H9 (cell line): ENCODE results near the gene TBC1D24. TPM values are rescaled to one million over a fixed set of nuclear protein-coding genes. Genes with fewer than 3 reads are reported as not detected.

ENCODE experiments used
- DNase-seq: peaks from one replicate; pipeline ENCODE4 v3.0.0-alpha.2; 2017
- H2AFZ ChIP-seq: one replicate; pipeline ENCODE4 v1.6.1; 2013; ENCODE audit warnings: mild to moderate bottlenecking, low read length, control low read depth, moderate library complexity
- H2AK5ac ChIP-seq: 2 replicates; pipeline ENCODE4 v1.6.1; 2013; ENCODE audit warnings: low read length, control low read depth, mixed read lengths; ENCODE audit not compliant: insufficient read length
- H2BK120ac ChIP-seq: one replicate; pipeline ENCODE4 v1.6.1; 2013; ENCODE audit warnings: low read depth, mild to moderate bottlenecking, low read length, control low read depth, inconsistent platforms; ENCODE audit not compliant: poor library complexity, severe bottlenecking
- H2BK12ac ChIP-seq: 2 replicates; pipeline ENCODE4 v1.6.1; 2013; ENCODE audit warnings: low read length, control low read depth, mixed read lengths, low read depth; ENCODE audit not compliant: insufficient read length
- H2BK15ac ChIP-seq: 2 replicates; pipeline ENCODE4 v1.6.1; 2013; ENCODE audit warnings: low read depth, low read length, control low read depth
- H2BK20ac ChIP-seq: one replicate; pipeline ENCODE4 v1.6.1; 2013; ENCODE audit warnings: low read depth, mild to moderate bottlenecking, low read length, control low read depth, inconsistent platforms; ENCODE audit not compliant: poor library complexity, severe bottlenecking
- H2BK5ac ChIP-seq: 2 replicates; pipeline ENCODE4 v1.6.1; 2013; ENCODE audit warnings: low read length, control low read depth, mixed read lengths; ENCODE audit not compliant: insufficient read length
- H3K14ac ChIP-seq: 2 replicates; pipeline ENCODE4 v1.6.1; 2013; ENCODE audit warnings: low read length, control low read depth; ENCODE audit not compliant: insufficient read depth
- H3K18ac ChIP-seq: 2 replicates; pipeline ENCODE4 v1.6.1; 2013; ENCODE audit warnings: low read depth, mild to moderate bottlenecking, mixed read lengths, low read length, control low read depth; ENCODE audit not compliant: insufficient read length
- H3K23ac ChIP-seq: 2 replicates; pipeline ENCODE4 v1.6.1; 2013; ENCODE audit warnings: low read length, control low read depth, mixed read lengths, low read depth; ENCODE audit not compliant: insufficient read length
- H3K23me2 ChIP-seq: 2 replicates; pipeline ENCODE4 v1.6.1; 2013; ENCODE audit warnings: low read depth, mild to moderate bottlenecking, mixed read lengths, low read length, control low read depth; ENCODE audit not compliant: insufficient read length, poor library complexity, severe bottlenecking
- H3K27ac ChIP-seq: 2 replicates; pipeline ENCODE4 v1.5.1; 2013; ENCODE audit warnings: low read length, control low read depth, mixed read lengths, low read depth; ENCODE audit not compliant: insufficient read length
- H3K27me3 ChIP-seq: 2 replicates; pipeline ENCODE4 v1.6.1; 2013; ENCODE audit warnings: low read length, control low read depth, inconsistent platforms; ENCODE audit not compliant: insufficient read depth
- H3K4ac ChIP-seq: 2 replicates; pipeline ENCODE4 v1.6.1; 2013; ENCODE audit warnings: low read depth, mild to moderate bottlenecking, control low read depth, inconsistent platforms, low read length, moderate library complexity
- H3K4me1 ChIP-seq: 2 replicates; pipeline ENCODE4 v1.6.1; 2013; ENCODE audit warnings: low read length, control low read depth, inconsistent platforms; ENCODE audit not compliant: insufficient read depth
- H3K4me2 ChIP-seq: 2 replicates; pipeline ENCODE4 v1.6.1; 2013; ENCODE audit warnings: low read length, control low read depth, mixed read lengths; ENCODE audit not compliant: insufficient read length, insufficient read depth
- H3K56ac ChIP-seq: 2 replicates; pipeline ENCODE4 v1.6.1; 2013; ENCODE audit warnings: low read depth, mild to moderate bottlenecking, mixed read lengths, low read length, control low read depth; ENCODE audit not compliant: insufficient read length
- H3K79me1 ChIP-seq: 2 replicates; pipeline ENCODE4 v1.6.1; 2013; ENCODE audit warnings: low read depth, mild to moderate bottlenecking, moderate library complexity, low read length, control low read depth, inconsistent platforms; ENCODE audit not compliant: insufficient read depth, poor library complexity, severe bottlenecking
- H3K79me2 ChIP-seq: 2 replicates; pipeline ENCODE4 v1.6.1; 2013; ENCODE audit warnings: low read length, control low read depth, inconsistent platforms; ENCODE audit not compliant: insufficient read depth
- H3K9ac ChIP-seq: 2 replicates; pipeline ENCODE4 v1.6.1; 2013; ENCODE audit warnings: low read length, control low read depth, mixed read lengths; ENCODE audit not compliant: insufficient read length; ENCODE audit errors: extremely low read depth
- H3K9me3 ChIP-seq: one replicate; pipeline ENCODE4 v1.6.1; 2013; ENCODE audit warnings: low read depth, low read length, inconsistent platforms; ENCODE audit not compliant: control insufficient read depth
- H3T11ph ChIP-seq: one replicate; pipeline ENCODE4 v1.6.1; 2013; ENCODE audit warnings: mild to moderate bottlenecking, low read length, control low read depth, inconsistent platforms
- H4K20me1 ChIP-seq: one replicate; pipeline ENCODE4 v1.6.1; 2013; ENCODE audit not compliant: control insufficient read depth, insufficient read length, insufficient read depth
- H4K5ac ChIP-seq: 2 replicates; pipeline ENCODE4 v1.6.1; 2013; ENCODE audit warnings: low read depth, mild to moderate bottlenecking, mixed read lengths, low read length, control low read depth; ENCODE audit not compliant: insufficient read length
- H4K8ac ChIP-seq: replicated peaks from 2 replicates; pipeline ENCODE4 v1.6.1; 2013; ENCODE audit warnings: low read length, control low read depth, mixed read lengths, low read depth; ENCODE audit not compliant: insufficient read length
- H4K91ac ChIP-seq: 2 replicates; pipeline ENCODE4 v1.6.1; 2013; ENCODE audit warnings: low read depth, mild to moderate bottlenecking, moderate library complexity, mixed read lengths, low read length, control low read depth; ENCODE audit not compliant: insufficient read length
- H3K27ac Mint-ChIP-seq, 3 experiments: 2 replicates in 2 of 3; 3 replicates in 1 of 3; pipeline ENCODE4 v1.8.0; 2020 to 2021; ENCODE audit warnings: mixed read lengths in 3 of 3, mild to moderate bottlenecking in 1 of 3, moderate library complexity in 1 of 3
- H3K27me3 Mint-ChIP-seq: 2 replicates; pipeline ENCODE4 v1.8.0; 2021; ENCODE audit warnings: low read depth, mild to moderate bottlenecking, moderate library complexity, mixed read lengths
- H3K36me3 Mint-ChIP-seq, 3 experiments: 2 replicates in 2 of 3; 3 replicates in 1 of 3; pipeline ENCODE4 v1.8.0; 2020 to 2021; ENCODE audit warnings: low read depth in 3 of 3, mixed read lengths in 3 of 3; ENCODE audit not compliant: insufficient read depth in 1 of 3
- H3K4me1 Mint-ChIP-seq, 2 experiments: 2 replicates each; pipeline ENCODE4 v1.8.0; 2020; ENCODE audit warnings: mixed read lengths in 2 of 2
- H3K4me3 Mint-ChIP-seq, 2 experiments: 2 replicates in 1 of 2; 3 replicates in 1 of 2; pipeline ENCODE4 v1.8.0; 2020 to 2021; ENCODE audit warnings: mild to moderate bottlenecking in 2 of 2, mixed read lengths in 2 of 2, moderate library complexity in 1 of 2
- H3K9me3 Mint-ChIP-seq, 2 experiments: 2 replicates in 1 of 2; 3 replicates in 1 of 2; pipeline ENCODE4 v1.8.0; 2020; ENCODE audit warnings: mild to moderate bottlenecking in 2 of 2, mixed read lengths in 2 of 2, moderate library complexity in 1 of 2
- WGBS: extraction: QIAGEN DNeasy Blood & Tissue Kit; methylation state at CpG from one replicate; pipeline ENCODE4 v1.1.7; 2013; ENCODE audit warnings: missing lambda C conversion rate, low lambda C conversion rate, mixed read lengths; ENCODE audit not compliant: insufficient read length; ENCODE audit errors: extremely low coverage; 5-methylcytosine and 5-hydroxymethylcytosine counted together
- total RNA-seq: library from RNA; stranded (reverse); gene quantifications from 2 replicates; pipeline ENCODE4 v1.2.1, GENCODE V29; 2021
- TF ChIP-seq, protein P1 (sequence below): fragments of 200-600 bp; sonication (generic); conservative IDR thresholded peaks from 3 replicates; pipeline ENCODE4 v1.8.0; 2021; ENCODE audit warnings: antibody characterized with exemption, mild to moderate bottlenecking

The TBC1D24 gene
- total RNA-seq, 1 experiment from 2014 or later: 19.0 TPM

- Histone ChIP-seq H3K23ac (no peak overlapping the region), H2BK5ac (no peak overlapping the region), H2BK120ac (no peak overlapping the region), H3K79me2 (no peaks in the 10 kb centered on the region), H2BK15ac (no peak overlapping the region), H3K4me1 (no peaks in the 10 kb centered on the region), H3K4ac (no peak overlapping the region), H4K91ac (no peak overlapping the region), H3K23me2 (peaks cover 10% of the 10 kb centered on the region), H3K27ac (no peak overlapping the region), H3K4me2 (peak overlapping the region; percentile 12), H4K20me1 (no peaks in the 10 kb centered on the region), H3K27me3 (peaks cover 13% of the 10 kb centered on the region; the same call in 1 of the 2 replicates), H3T11ph (no peak overlapping the region), H3K79me1 (no peaks in the 10 kb centered on the region), H2BK12ac (no peak overlapping the region), H3K18ac (no peak overlapping the region), H2AK5ac (no peak overlapping the region), H3K56ac (no peak overlapping the region), H2BK20ac (no peak overlapping the region), H3K9me3 (no peaks in the 10 kb centered on the region), H4K5ac (no peak overlapping the region), H2AFZ (no peak overlapping the region), H3K9ac (no peak overlapping the region), H4K8ac (no peak overlapping the region), H3K14ac (no peak overlapping the region)
- Mint-ChIP-seq H3K9me3 (no peaks in the 10 kb centered on the region), H3K27me3 (peaks cover 36% of the 10 kb centered on the region), H3K36me3 (no peaks in the 10 kb centered on the region; a peak in 1 of 7 replicates), H3K4me1 (peaks cover 10% of the 10 kb centered on the region in 2 experiments), H3K27ac (no peak overlapping the region), H3K4me3 (peak overlapping the region; percentile 69 to 80)
- DNase-seq: peak; percentile 56
- no CpG with 5 or more reads among the region's 55 CpGs for WGBS
- TF ChIP-seq, protein P1, sequence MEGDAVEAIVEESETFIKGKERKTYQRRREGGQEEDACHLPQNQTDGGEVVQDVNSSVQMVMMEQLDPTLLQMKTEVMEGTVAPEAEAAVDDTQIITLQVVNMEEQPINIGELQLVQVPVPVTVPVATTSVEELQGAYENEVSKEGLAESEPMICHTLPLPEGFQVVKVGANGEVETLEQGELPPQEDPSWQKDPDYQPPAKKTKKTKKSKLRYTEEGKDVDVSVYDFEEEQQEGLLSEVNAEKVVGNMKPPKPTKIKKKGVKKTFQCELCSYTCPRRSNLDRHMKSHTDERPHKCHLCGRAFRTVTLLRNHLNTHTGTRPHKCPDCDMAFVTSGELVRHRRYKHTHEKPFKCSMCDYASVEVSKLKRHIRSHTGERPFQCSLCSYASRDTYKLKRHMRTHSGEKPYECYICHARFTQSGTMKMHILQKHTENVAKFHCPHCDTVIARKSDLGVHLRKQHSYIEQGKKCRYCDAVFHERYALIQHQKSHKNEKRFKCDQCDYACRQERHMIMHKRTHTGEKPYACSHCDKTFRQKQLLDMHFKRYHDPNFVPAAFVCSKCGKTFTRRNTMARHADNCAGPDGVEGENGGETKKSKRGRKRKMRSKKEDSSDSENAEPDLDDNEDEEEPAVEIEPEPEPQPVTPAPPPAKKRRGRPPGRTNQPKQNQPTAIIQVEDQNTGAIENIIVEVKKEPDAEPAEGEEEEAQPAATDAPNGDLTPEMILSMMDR: no peak; the same call in 2 of the 3 replicates
Observed at GRCh38 chr16:2475413-2476344, 752 bp downstream of the TBC1D24 start.
